GM12872 (cell line): ENCODE results near the gene ABCC8.
A peak's percentile ranks its signal among the peaks of the same experiment; 100 is the strongest.

Source experiments
- CTCF ChIP-seq: IDR thresholded peaks from 3 replicates; pipeline ENCODE4 v1.5.1; 2011; ENCODE audit warnings: low read depth, mild to moderate bottlenecking, low read length, moderate library complexity; ENCODE audit not compliant: insufficient read depth

Gene ABCC8

DNA sequence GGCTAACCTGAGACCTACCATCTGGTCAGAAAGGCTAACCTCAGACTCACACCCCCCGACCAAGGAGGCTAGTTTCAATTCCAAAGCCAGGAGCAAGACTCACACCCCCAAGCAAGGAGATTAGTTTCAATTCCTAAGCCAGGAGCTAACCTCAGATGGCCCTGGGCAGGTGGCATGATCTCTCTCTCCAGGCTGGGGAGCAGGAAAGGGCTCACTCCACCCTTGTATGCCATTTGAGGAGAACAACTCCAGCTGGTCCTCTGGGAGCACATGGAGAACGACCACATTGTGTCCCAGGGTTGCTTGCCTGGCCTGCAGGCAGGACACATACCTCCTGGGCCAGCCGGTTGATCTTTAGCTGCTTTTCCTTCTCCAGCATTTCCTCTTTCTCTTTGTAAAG lies 34.9 kb upstream of the ABCC8 start:
- TF ChIP-seq CTCF = no peak

DNA sequence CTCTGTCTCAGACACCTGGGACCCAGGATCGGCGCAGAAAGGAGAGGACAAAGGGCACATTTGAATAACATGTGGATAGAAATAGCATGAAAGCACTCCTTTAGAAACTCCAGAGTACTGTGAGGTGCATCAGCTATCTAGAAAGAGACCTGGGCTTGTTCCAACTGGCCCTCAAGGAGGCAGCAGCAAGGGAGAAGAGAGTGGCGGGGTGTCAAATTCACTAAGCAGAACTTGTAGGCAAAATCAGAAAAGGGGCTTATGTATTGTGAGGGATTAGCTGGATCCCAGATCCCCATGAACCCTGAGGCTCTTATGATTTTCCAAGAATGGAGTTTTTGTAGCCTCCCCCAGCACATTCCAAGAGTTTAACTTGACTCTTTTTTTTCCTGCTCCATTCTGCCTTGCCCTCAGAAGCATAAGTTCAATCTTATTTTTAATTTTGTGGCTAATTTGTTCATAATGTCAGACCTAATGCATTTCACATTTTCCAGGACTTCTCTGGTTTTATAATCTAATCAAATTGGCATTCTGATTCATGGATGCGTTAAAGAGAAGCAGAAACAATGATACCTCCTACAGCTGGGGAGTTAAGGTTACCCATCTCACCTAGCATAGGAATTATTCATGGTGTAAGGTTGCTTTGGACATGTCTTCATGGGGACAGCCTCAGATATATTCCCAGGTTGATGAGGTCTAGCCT lies 34.0 kb upstream of the ABCC8 start:
- no peak for TF ChIP-seq CTCF

DNA sequence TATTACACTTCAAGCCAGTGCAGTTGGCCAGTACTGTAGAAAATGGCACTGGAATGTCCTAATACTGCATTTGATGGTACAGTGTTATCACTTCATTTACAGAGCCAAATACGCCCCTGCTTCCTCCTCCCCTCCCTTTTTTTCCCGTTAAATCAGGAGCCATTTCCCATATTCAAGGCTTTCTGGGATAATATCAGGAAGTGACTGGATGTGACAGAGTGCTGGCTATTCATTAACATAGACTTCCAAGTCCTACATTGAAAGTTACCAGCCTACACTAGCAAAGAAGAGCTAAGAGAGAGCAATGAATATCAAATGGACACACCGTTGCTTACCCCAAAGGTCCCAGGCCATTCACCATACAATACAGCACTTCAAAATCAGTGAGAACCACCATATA lies 32.1 kb upstream of the ABCC8 start:
- TF ChIP-seq CTCF = no peak

- no peak for TF ChIP-seq CTCF
Measured at GRCh38 chr11:17508306-17508705, 31.7 kb upstream of the ABCC8 start.

GRCh38 chr11:17507773-17508172 lies 31.1 kb upstream of the ABCC8 start:
- no peak for TF ChIP-seq CTCF

- TF ChIP-seq CTCF = peak; percentile 35; the same call in 2 of the 3 replicates
Measured at GRCh38 chr11:17506942-17507341, 30.3 kb upstream of the ABCC8 start.

GRCh38 chr11:17506314-17506713 lies 29.7 kb upstream of the ABCC8 start:
- no peak for TF ChIP-seq CTCF
